ENCODE data around the gene MTPN. TPM values are rescaled to one million over a fixed set of nuclear protein-coding genes. Genes with fewer than 3 reads are reported as not detected.

The MTPN gene
- total RNA-seq, 1 experiment from 2014 or later, result 205 TPM

DNA sequence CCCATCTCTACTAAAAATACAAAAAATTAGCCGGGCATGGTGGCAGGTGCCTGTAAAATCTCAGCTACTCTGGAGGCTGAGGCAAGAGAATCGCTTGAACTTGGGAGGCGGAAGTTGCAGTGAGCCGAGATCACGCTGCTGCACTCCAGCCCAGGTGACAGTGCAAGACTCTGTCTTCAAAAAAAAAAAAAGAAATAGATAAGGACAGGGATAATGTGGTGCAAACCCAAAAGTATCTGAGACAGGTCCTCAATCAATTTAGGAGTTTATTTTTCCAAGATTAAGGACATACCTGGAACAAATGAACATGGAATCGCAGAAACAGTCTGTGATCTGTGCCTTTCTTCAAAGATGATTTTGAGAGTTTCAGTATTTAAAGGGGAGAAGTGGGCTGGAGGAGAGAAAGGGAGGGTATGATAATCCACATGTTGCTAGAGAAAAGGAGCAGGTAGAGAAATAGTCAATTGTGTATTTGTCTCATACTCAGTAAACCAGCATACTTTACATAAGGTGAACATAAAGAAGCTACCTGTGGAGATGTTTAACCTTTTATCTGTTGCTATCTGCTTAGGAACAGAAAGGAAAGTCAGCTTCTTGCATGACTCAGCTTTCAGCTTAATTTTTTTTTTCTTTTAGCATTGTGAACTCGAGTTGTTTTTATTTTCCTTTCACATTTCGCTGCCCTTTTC lies 4.9 kb upstream of the MTPN start:
- DNase-seq (ENCODE audit: low spot score), result no peak

DNA sequence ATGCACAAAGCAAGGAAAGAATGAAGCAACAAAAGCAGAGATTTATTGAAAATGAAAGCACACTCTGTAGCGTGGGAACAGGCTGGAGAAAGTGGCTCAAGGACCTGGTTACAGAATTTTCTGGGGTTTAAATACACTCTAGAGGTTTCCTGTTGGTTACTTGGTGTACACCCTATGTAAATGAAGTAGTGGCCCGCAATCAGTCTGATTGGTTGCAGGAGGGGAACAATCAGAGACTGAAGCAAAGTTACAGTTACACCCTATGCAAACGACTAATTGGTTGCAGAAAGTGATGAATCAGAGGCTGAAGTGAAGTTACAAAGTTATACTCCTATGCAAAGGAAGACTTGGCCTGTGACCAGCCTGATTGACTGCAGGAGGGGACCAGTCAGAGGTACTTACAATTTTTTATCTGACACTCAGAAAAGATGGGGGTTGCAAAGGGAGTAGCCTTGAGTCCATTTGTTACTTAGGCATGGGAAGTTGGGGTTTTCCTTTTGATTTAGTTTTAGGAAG lies 3.6 kb upstream of the MTPN start:
- DNase-seq (ENCODE audit: low spot score), result peak; percentile 95

DNA sequence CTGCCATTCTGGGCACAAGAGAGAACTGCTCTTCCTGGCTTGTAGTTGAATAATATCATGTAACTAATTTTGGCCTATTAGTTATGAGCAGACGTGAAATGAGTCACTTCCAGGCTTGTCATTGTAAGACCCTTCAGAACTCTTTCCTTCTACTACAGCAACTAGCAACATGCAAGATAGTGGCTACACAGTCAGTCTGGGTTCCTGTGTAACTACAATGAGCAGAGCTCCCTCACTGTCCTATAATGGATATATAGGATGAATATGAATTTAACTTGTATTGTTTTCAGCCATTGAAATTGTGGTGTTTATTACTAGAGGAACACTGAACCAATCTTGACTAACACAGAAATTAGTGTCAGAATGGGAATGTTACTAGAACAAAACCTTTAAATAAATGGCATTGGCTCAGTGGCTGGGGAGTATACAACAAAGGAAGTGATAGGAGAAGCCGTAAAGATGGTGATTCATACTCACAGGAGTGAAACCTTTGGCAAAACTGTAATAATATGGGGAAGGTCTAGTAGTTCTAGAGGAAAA lies 2.9 kb upstream of the MTPN start:
- peak; percentile 25 for DNase-seq (ENCODE audit: low spot score)

DNA sequence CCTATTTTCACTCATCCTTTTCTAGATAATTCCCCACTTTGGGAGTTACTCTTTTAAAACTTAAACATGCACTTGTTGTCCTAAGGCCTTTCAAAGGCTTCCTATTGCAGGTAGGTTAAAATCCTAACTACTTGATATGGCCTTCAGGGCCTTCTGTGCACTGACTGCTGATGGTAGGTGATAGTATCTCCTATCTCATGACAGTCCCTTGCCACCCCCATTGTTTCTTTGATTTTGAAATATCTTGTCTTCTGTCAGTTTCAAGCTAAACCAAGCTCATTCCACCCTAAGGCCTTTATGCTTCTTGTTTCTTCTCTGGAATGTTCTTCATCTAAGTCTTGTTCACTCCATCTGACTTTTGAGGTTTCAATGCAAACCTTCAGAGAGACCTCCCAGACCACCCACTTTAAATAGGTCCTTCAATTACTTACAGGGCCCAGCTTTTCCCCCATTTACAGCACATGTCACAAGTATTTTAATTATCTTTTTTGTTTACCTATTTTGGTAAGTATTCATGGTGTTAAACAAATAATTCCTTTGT lies 2.4 kb upstream of the MTPN start:
- DNase-seq (ENCODE audit: low spot score), result no peak

DNA sequence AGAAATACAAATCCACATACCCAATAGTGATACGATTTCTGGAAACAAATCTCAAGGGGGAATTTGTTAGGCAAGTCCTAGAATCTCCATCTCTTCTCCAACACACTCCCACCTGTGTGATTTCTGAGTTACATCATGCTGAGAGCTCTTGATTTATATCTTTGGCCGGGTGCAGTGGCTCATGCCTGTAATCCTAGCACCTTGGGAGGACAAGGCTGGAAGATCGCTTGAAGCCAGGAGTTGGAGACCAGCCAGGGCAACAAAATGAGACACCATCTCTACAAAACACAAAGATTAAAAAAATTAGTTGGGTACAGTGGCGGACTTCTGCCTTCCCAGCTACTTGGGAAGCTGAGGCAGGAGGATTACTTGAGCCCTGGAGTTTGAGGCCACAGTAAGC lies 1.5 kb upstream of the MTPN start:
- no peak for DNase-seq (ENCODE audit: low spot score)

DNA sequence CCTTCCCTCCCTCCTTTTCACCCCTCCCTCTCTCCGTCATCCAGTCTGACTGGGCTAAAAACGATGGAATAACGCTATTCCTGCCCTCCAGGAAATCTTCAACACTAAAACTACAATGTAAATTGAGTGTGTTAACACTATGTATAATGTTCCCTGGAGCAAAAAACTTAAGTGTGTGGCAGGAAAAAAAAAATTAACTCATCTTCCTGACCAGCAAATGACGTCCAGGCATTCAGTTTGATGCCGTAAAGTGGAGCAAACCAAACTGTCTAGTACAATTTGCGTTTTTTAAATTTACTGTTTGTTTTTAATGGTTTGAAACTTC lies 545 bp upstream of the MTPN start:
- no peak for DNase-seq (ENCODE audit: low spot score)

DNA sequence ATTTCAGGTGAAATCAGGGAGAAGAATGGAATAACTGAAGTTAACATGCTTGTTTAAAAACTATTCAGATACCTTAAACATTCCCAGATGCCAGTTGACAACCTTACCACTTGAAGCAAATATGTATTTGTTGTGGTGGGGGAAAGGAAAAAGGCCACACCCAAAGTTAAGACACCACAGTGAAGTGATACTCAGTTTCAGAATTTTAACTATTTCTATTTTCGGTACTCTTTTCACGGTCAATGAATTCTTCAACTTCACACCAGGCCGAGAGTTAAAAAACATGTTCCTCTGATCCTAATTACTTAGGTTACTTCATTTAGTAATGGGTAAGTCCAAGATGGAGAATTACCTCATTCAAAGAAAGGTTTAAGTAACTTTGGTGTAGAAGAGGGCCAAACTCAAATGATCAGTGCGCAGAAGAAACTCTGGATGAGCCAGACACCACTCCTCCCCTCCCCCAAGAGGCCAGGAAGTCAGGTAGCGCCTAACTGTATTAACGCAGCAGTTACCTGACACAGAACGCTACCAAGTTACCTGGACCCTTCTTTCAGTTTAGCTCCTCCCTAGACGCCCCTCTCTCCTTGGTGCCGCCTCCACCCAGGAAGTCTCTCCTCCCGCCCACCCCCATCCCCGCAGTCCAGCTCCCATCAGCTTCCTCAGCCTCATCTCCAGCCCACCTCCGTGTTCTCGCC lies 700 bp downstream of the MTPN start:
- no peak for DNase-seq (ENCODE audit: low spot score)

DNA sequence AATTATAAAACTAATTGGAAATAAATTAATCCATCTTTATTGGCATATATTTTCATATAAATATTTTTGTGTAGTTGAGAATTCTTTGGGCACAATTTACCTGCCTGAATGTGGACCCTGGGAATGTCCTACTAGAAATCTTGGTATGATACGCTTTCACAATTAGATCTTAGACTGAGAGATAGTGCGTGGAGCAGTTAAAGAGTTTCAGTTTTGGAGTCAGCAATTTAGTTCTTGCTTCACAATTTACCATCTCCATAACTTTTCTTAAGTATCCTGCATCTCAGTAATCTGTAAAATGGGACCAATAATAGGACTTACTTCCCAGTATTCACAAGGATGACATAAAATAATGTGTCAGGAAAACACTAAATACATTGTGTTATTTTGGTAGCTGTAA lies 2.0 kb downstream of the MTPN start:
- no peak for DNase-seq (ENCODE audit: low spot score)

DNA sequence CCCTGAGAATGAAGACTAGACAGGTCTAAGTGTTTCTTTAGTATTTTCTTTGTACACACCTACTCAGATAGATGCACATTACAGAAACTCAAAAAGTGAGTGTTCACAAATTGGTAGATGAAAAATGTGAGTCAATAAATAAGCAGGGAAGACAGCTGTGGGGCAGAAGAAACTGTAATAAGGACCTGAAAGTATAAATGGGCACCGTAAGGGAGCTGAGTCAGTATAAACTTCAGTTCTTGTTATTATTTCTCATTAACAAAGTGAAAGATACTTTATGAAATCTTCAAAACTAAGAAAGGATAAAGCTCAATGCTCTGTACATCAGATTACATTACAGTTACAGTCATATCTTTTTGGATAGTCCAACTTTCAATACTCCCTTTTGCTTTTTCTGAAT lies 2.5 kb downstream of the MTPN start:
- no peak for DNase-seq (ENCODE audit: low spot score)

DNA sequence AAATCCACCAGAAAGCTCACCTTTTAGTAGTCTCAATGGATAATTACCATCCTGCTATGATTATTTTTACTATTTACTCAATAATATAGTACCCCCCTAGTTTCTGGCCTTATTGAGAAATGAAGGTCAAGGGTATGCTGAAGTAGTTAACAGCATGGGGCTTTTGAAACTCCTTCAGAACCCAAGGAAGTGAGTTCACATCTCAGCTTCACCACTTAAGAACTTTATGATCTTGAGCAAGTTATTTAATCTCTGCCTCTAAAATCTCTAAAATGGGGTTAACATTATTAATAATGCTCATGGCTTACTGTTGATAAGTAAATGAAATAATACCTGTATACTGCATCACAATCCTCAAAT lies 5.8 kb downstream of the MTPN start:
- no peak for DNase-seq (ENCODE audit: low spot score)

DNA sequence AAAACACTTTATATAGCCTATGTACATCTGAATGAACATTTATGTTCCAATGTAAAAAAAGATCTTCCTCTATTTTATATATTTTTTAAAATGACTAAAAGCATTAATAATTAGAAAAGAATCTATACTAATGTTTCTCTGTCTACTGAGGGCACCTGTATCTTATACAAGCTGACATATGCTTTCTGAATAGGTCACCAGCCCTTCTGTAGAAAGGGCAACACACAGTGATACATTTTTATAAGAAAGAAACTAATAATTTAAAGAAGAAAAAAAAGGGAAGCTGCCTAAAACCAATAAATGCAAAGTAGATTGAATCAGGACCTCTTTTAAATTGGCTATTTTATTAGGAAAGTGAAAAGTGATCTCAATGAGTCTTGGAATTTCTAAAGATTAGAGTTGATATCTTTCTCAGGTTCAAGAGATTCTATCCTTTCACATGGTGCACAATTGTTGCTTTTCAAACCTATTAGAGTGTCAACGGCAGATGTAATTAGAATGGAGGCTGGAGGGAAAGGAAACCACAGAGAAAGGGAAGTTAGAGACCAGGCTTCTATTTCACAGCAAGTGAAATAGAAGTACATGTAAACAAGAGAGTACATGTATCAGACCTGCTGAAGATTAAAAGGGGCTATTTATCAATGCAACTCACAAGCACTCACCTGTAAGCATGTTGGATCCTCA lies 6.3 kb downstream of the MTPN start:
- DNase-seq (ENCODE audit: low spot score), result no peak

DNA sequence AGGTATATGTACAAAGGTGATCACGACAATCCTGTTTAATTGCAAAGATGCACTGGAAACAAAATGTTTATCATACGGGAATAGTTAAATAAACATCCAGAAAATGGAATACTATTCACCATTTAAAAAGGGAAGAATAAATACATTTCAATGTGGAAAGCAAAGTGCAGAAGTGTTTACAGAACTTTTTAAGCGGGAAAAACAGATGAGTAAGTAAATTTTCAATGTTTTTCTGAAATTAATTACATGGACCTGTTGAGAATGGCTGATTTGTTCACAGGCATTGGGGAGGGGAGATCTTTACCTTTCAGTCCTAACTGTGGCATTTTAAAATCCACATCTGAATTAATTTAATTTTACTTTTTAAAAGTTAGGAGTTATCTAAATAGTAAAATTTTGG lies 7.1 kb downstream of the MTPN start:
- no peak for DNase-seq (ENCODE audit: low spot score)

DNA sequence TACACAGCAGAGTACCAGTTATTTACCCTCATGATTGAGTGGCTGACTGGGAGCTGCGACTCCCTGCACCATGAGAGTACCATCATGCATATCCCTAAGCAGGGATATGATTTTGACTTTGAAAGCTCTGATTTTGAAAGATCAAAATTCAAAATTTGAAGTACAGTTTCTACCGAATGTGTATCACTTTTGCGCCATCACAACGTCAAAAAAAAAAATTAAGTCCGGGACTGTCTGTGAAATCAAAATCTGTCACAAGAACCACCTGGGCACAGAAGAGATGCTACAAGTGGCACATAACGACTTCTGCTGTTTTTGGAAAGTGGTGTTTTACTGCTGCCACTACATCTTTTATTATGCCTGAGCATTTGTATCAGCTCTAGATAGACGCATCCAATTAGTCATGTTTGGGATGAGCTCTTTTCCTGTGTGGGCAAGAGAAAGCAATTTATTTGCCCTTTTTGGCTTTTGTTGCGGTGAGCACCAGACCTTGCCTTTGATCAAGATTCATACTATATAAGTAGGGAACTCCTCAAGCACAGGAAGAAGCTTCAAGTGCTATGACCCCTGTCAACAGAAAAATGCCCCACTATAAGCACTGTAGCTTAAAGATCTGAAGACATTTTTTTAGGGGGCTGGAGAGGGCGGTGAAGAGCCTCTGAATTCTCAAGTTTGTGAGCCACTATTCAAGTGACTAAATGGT lies 10.7 kb downstream of the MTPN start:
- DNase-seq (ENCODE audit: low spot score), result no peak

DNA sequence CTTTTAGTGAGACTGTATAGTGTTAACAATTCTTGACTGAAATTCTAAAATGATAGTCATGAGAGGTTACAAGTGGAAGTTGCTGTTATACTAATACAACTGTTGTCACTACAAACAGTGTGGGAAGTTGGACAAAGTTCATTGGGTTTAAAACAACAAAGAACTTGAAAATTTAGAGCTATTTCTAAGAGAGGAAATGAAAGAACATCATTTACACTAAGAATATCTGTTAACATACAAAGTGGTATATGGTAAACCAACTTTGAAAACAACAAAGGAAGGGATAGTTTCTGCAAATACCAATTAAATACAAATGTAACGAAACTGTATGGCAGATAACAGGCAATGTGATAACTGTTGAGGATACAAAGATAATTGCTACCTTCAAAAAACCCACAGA lies 11.6 kb downstream of the MTPN start:
- no peak for DNase-seq (ENCODE audit: low spot score)

DNA sequence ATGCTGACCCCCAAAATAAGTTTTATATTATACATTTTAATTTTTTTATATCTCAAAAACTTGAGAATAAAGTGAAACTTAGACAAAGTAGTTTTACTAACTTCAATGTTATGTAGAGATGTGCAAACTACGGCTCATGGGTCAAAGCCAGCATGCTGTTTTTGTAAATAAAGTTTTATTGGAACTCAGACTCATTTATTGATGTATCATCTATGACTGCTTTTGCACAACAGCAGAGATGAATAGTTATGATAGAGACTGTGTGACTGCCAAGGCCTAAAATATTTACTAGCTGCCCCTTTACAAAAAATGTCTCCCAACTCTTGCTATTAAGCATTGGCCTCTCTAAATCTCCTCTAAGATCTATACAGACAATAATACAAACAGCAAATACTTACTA lies 12.4 kb downstream of the MTPN start:
- no peak for DNase-seq (ENCODE audit: low spot score)

DNA sequence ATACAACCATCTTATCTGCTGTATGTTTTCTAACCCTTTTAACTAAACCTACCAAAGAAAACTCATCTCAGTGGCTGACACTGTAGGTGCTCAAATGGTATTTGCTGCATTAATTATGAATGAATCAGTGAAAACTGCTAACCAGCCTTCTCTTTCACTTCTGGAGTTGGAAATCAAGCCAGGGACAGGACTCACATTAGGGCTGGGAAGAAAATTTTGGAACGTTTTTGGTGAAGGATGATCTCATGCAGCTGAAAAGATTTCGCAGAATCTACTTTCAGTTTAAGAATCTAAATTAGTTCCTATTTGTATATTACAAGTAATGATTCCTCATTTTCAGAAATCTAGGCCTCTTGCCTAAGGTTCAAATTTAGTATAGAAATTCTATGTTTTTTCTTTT lies 12.9 kb downstream of the MTPN start:
- DNase-seq (ENCODE audit: low spot score), result no peak

DNA sequence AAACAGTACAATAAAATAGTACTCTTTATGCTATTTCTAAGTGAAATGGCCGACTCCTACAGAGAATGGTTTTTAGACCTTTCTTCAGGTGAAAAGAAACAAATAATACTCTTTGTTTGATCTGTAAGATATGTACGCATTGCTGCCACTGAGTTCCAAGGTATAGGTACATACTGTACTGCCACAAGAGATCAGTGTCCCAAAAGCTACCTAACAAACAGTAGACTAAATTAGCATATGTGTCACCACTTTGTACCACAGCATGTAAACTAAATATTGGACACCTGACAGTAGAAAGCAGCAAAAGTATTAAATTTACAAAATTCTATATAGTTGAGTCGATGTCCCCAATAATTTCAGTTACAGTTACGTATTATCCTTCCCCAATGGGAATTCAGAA lies 14.4 kb downstream of the MTPN start:
- no peak for DNase-seq (ENCODE audit: low spot score)

DNA sequence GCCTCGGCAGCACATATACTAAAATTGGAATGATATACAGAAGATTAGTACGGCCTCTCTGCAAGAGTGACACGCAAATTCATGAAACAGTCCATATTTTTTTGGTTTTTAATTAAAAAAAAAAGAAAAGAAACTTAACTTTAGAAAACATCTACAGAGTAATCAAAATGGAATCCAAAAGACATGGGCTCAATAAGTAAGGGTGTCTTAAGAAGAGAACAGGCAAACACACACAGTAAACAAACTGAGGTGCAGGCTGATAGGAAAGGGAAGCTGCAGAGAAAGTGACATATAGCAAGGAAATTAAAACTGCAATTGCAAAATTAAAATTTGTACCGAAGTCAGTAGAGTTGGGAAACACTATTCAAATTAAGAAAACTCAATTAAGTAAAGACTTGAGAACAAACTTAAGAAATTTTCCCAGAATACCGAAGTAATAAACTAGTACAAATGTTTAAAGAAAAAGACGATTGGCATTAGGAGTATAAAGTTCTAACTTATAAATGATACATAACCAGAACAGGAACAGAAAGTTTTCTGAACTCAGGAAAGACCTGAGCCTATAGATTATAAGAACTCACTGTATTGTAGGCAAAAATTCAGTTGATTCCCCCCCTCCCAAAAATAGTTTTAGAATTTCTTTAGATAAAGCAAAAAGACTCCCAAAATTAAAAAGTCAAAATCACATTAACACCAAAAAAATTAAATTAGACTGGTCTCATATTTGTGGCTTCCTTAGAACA lies 16.3 kb downstream of the MTPN start:
- DNase-seq (ENCODE audit: low spot score), result no peak

DNA sequence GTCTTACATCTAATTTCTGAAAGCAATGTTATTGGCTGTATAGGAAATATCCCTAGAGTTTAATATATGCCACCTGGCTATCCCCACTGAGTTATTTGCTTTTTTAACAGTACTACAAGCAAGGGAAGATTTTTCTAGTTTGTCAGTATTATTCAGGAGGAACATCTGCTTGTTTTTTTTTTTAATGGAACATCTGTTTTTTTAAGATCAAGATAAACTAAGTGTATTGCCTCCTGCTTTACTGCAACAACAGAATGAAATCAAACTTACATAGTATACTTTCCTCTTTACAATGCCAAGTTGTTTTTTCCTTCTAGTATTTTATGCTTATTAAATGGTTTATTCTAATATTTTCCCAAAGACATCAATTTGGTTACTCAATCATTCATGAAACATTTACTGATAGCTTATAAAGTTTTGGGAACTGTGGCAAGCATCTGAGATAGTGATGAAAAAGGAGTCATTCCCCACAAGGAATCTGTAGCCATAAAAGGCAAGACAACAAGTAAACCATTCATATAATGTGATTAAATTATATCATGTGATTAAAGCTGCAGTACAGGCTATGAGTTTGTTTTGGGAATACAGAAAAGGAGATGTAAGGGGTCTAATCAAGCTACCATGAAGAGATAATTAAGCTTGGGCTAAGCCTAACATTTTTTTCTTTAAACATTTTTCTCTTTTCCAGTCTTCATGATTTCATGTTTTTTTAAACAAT lies 17.4 kb downstream of the MTPN start:
- no peak for DNase-seq (ENCODE audit: low spot score)

DNA sequence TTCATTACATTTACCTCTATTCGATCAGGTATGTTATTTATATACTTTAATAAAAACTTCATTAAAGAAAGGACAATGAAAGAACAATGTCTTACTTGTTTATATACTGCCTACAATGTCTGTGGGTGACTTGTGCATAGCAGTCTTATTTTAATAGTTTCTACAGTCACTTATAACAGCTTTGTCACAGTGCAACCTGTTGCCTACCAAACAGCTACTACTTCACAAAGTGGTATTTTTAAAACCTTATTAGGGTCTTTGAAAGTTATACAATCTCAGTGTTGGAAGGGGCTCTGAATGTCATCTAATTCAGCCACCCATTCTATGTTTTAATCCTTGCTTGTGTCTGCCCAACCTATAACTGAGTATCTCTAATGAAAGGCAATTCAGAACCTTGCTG lies 19.0 kb downstream of the MTPN start:
- no peak for DNase-seq (ENCODE audit: low spot score)

DNA sequence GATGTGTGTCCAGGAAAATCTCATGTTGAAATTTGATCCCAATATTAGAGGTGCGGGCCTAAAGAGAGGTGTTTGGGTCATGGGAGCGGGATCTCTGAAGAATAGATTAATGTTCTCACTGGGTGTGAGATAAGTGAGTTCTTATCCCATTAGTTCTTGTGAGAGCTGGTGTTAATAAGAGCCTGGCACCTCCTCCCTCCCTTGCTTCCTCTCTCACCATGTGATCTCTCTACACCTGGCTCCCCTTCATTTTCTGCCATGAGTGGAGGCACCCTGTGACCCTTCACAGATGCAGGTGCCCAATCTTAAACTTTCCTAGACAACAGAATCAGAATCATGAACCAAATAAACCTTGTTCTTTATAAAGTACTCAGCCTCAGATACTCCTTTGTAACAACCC lies 19.5 kb downstream of the MTPN start:
- DNase-seq (ENCODE audit: low spot score), result no peak

Data from H4 (cell line).